ENCODE results near the gene SURF6. TPM values are rescaled to one million over a fixed set of nuclear protein-coding genes. Genes with fewer than 3 reads are reported as not detected.

The SURF6 gene
- total RNA-seq, 2 experiments from 2014 or later, result 24.9 to 28.3 TPM

- ChIA-PET POLR2A (interaction anchor here (0.6 to 28.8 kb wide), 3 partner anchors 6 to 371 kb away, joined by 3 to 872 read pairs (median 872); partner anchors contain the start of genes MED22, RPL7A, SURF1 and SURF2), CTCF (interaction anchor here (1.9 to 4.8 kb wide), 2 partner anchors 17 to 19 kb away, joined by 4 to 38 read pairs; no protein-coding TSS in a partner anchor)
- peaks cover 60% of the 10 kb centered on the region for H3K4me1 Mint-ChIP-seq (ENCODE audit: low read depth)
- DNase-seq (no peak), ATAC-seq (no peak)
- peak overlapping the region; percentile 90 for H3K4me3 Mint-ChIP-seq
- no peaks in the 10 kb centered on the region for H3K9me3 Mint-ChIP-seq
- intact Hi-C loops (cut with micrococcal nuclease), result no loop called here
- H3K27ac Mint-ChIP-seq, result peak overlapping the region; percentile 87
- TF ChIP-seq, protein P1, sequence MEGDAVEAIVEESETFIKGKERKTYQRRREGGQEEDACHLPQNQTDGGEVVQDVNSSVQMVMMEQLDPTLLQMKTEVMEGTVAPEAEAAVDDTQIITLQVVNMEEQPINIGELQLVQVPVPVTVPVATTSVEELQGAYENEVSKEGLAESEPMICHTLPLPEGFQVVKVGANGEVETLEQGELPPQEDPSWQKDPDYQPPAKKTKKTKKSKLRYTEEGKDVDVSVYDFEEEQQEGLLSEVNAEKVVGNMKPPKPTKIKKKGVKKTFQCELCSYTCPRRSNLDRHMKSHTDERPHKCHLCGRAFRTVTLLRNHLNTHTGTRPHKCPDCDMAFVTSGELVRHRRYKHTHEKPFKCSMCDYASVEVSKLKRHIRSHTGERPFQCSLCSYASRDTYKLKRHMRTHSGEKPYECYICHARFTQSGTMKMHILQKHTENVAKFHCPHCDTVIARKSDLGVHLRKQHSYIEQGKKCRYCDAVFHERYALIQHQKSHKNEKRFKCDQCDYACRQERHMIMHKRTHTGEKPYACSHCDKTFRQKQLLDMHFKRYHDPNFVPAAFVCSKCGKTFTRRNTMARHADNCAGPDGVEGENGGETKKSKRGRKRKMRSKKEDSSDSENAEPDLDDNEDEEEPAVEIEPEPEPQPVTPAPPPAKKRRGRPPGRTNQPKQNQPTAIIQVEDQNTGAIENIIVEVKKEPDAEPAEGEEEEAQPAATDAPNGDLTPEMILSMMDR (IDR thresholded peaks at IDR 0.05), result no peak
- H3K27me3 Mint-ChIP-seq, result no peaks in the 10 kb centered on the region
- peaks cover 42% of the 10 kb centered on the region for H3K36me3 Mint-ChIP-seq (ENCODE audit: low read depth)
Observed at GRCh38 chr9:133354766-133355165, 18.8 kb upstream of the SURF6 start.

GRCh38 chr9:133353548-133353947 lies 17.6 kb upstream of the SURF6 start:
- intact Hi-C loops (cut with micrococcal nuclease), result loop anchor here (2.0 kb wide), 1 partner anchor 17 kb away; no protein-coding TSS in a partner anchor
- TF ChIP-seq, protein P1 (IDR thresholded peaks at IDR 0.05), result no peak
- no peaks in the 10 kb centered on the region for H3K9me3 Mint-ChIP-seq

DNA sequence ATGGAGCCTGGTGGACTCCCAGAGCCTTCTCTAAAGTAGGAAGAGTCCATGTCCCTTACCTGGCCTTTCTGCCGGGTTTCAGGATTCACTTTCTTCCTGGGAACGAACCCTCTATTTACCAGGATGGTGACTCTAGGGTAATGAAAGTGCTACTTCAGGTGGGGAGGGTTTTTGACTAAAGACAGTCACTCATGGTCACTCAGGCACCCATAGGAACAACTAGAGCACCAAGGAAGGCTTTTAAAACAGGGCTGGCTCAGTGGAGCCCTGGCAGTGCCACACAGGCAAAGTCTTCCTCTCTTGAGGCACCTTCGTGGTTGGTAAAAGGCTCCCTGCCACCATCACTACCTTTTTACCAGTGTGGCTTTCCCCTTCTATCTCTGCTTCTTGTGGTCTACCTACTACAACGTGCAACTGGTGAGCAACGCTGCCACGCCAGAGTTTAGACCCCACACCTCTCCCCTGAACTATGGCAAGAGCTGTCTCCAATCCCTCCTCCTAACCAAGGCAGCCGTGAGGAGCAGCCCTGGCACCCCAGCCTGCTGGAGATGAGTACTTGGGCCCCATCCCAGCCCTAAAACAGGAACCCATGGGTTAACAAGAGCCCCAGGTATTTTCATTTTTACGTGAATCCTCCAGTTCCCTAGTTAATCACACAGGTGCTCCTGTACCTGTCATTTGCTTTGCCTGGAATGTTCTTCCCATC lies 16.8 kb upstream of the SURF6 start:
- Mint-ChIP-seq H3K4me1 (ENCODE audit: low read depth) (peaks cover 54% of the 10 kb centered on the region), H3K27ac (peak overlapping the region; percentile 66), H3K4me3 (no peak overlapping the region), H3K36me3 (ENCODE audit: low read depth) (peaks cover 50% of the 10 kb centered on the region), H3K9me3 (no peaks in the 10 kb centered on the region), H3K27me3 (no peaks in the 10 kb centered on the region)
- CTCF ChIA-PET, result interaction anchor here (1.4 to 2.5 kb wide), 4 partner anchors 11 to 21 kb away, joined by 4 to 15 read pairs (median 6); no protein-coding TSS in a partner anchor
- TF ChIP-seq, protein P1 (IDR thresholded peaks at IDR 0.05), result no peak
- intact Hi-C loops (cut with micrococcal nuclease), result loop anchor here (2.0 kb wide), 1 partner anchor 18 kb away; no protein-coding TSS in a partner anchor
- DNase-seq (no peak), ATAC-seq (no peak)
- POLR2A ChIA-PET, result interaction anchor here (0.6 to 28.8 kb wide), 5 partner anchors 4 to 130 kb away, joined by 3 to 872 read pairs (median 4); partner anchors contain the start of genes MED22, RPL7A, SURF1 and SURF2

More at GRCh38 chr9:133353548-133353947, 17.6 kb upstream of the SURF6 start:
- ATAC-seq (no peak), DNase-seq (no peak)
- no peaks in the 10 kb centered on the region for H3K27me3 Mint-ChIP-seq
- H3K4me1 Mint-ChIP-seq (ENCODE audit: low read depth), result peaks cover 61% of the 10 kb centered on the region
- peak overlapping the region; percentile 87 for H3K27ac Mint-ChIP-seq
- H3K36me3 Mint-ChIP-seq (ENCODE audit: low read depth), result peaks cover 46% of the 10 kb centered on the region
- H3K4me3 Mint-ChIP-seq, result no peak overlapping the region
- ChIA-PET CTCF (interaction anchor here (1.4 kb wide), 1 partner anchor 18 kb away, joined by 6 read pairs; no protein-coding TSS in a partner anchor), POLR2A (interaction anchor here (0.6 to 28.8 kb wide), 5 partner anchors 5 to 129 kb away, joined by 3 to 872 read pairs (median 4); partner anchors contain the start of genes MED22, RPL7A, SURF1 and SURF2)

GRCh38 chr9:133351908-133352634 lies 16.1 kb upstream of the SURF6 start:
- ATAC-seq, result peak; percentile 35
- Mint-ChIP-seq H3K27ac (peak overlapping the region; percentile 66), H3K36me3 (ENCODE audit: low read depth) (peaks cover 49% of the 10 kb centered on the region), H3K4me1 (ENCODE audit: low read depth) (peaks cover 47% of the 10 kb centered on the region), H3K27me3 (no peaks in the 10 kb centered on the region), H3K4me3 (no peak overlapping the region), H3K9me3 (no peaks in the 10 kb centered on the region)
- POLR2A ChIA-PET, result interaction anchor here (0.7 to 28.8 kb wide), 6 partner anchors 3 to 73 kb away, joined by 3 to 872 read pairs (median 8); partner anchors contain the start of genes MED22, RPL7A, STKLD1 and SURF1
- peak; percentile 71 for DNase-seq
- intact Hi-C loops (cut with micrococcal nuclease), result loop anchor here (2.0 kb wide), 1 partner anchor 19 kb away; no protein-coding TSS in a partner anchor
- TF ChIP-seq, protein P1 (IDR thresholded peaks at IDR 0.05), result peak; percentile 61
- CTCF ChIA-PET, result interaction anchor here (0.9 to 2.5 kb wide), 6 partner anchors 11 to 52 kb away, joined by 3 to 15 read pairs (median 6); no protein-coding TSS in a partner anchor

All from activated CD8-positive, alpha-beta T cell treated with anti-CD3 and anti-CD28 coated beads for 36 hours (primary cell).